ENCODE results near the gene PACSIN3. TPM values are rescaled to one million over a fixed set of nuclear protein-coding genes. Genes with fewer than 3 reads are reported as not detected.

PACSIN3 gene
- total and polyA plus RNA-seq, 12 donors = 49.4 to 211 (median 100) TPM

GRCh38 chr11:47156333-47156732 is 29.9 kb downstream of the PACSIN3 start:
- peaks cover 0 to 13% of the 10 kb centered on the region in 2 donors for H3K4me1 ChIP-seq (replicated peaks in 1 of 2)
- H3K36me3 ChIP-seq (replicated peaks in 1 of 2) = no peaks in the 10 kb centered on the region
- TF ChIP-seq POLR2A (IDR thresholded peaks at IDR 0.05) (no peak), CTCF (IDR thresholded peaks at IDR 0.05) (no peak)
- 86 to 90% (median 88%) methylated on average over 6 of the region's 6 CpGs for WGBS, 4 donors
- no peak for DNase-seq
- intact Hi-C loops (cut with DNase I) = no loop called here
- no peaks in the 10 kb centered on the region for H3K9me3 ChIP-seq (replicated peaks in 1 of 3)
- no peak overlapping the region for H3K4me3 ChIP-seq
- no peaks in the 10 kb centered on the region for H3K27me3 ChIP-seq
- H3K27ac ChIP-seq = no peak overlapping the region

- Histone ChIP-seq H3K9me3 (replicated peaks in 1 of 3) (no peaks in the 10 kb centered on the region), H3K27me3 (no peaks in the 10 kb centered on the region), H3K36me3 (replicated peaks in 1 of 2) (no peaks in the 10 kb centered on the region), H3K4me3 (no peak overlapping the region), H3K27ac (no peak overlapping the region), H3K4me1 (replicated peaks in 1 of 2) (peaks cover 0 to 10% of the 10 kb centered on the region in 2 donors)
- TF ChIP-seq CTCF (IDR thresholded peaks at IDR 0.05) = no peak
- no peak for TF ChIP-seq POLR2A (IDR thresholded peaks at IDR 0.05)
- DNase-seq = no peak
- intact Hi-C loops (cut with DNase I) = no loop called here
- WGBS, 4 donors = 86 to 93% (median 90%) methylated on average over 4 of the region's 4 CpGs
These were observed 30.4 kb downstream of the PACSIN3 start for GRCh38 chr11:47155879-47156278.

GRCh38 chr11:47154616-47155570 is 31.3 kb downstream of the PACSIN3 start:
- no peaks in the 10 kb centered on the region for H3K9me3 ChIP-seq (replicated peaks in 1 of 3)
- no peaks in the 10 kb centered on the region for H3K36me3 ChIP-seq (replicated peaks in 1 of 2)
- peaks cover 0 to 10% of the 10 kb centered on the region in 2 donors for H3K4me1 ChIP-seq (replicated peaks in 1 of 2)
- DNase-seq = no peak
- no peak overlapping the region for H3K4me3 ChIP-seq
- no peak for TF ChIP-seq CTCF (IDR thresholded peaks at IDR 0.05)
- no peak for TF ChIP-seq POLR2A (IDR thresholded peaks at IDR 0.05)
- no peaks in the 10 kb centered on the region for H3K27me3 ChIP-seq
- intact Hi-C loops (cut with DNase I) = loop anchor here in 1 of 2 donors (5.0 kb wide), 1 partner anchor 268 kb away; no protein-coding TSS in a partner anchor
- no peak overlapping the region for H3K27ac ChIP-seq
- WGBS, 4 donors = 71 to 80% (median 75%) methylated on average over 18 of the region's 18 CpGs
